HEK293 (cell line): ENCODE measurements around the gene PSTPIP2.
"Not testable (repeated sequence)": the region's sequence is repeated elsewhere in the genome, so short reads cannot be mapped to it uniquely, and the experiment has no call there.

Source experiments
- CTCF ChIA-PET: fragments of 350-600 bp; formaldehyde crosslinking; extraction: SDS; loops from one replicate; lab custom pipeline; 2021; ENCODE audit warnings: antibody characterized with exemption; lab: Yijun Ruan, JAX
- POLR2A ChIA-PET: fragments of 300-600 bp; formaldehyde crosslinking; extraction: SDS; loops from one replicate; lab custom pipeline; 2020; ENCODE audit warnings: antibody characterized with exemption, inconsistent platforms; lab: Yijun Ruan, JAX
- H3K27ac ChIP-seq: fragments of 200-500 bp; sonication (Bioruptor generic); 2 replicates; pipeline ENCODE4 v1.5.1; 2014; ENCODE audit warnings: low read depth, low read length, control low read depth, inconsistent platforms; ENCODE audit errors: extremely low read depth
- H3K36me3 ChIP-seq, 2 experiments: fragments of 200-500 bp in 1 of 2; sonication (Bioruptor generic) in 1 of 2; 1 replicate in 1 of 2; 2 replicates in 1 of 2; pipeline ENCODE4 v1.5.1; 2014 to 2017; ENCODE audit warnings: inconsistent platforms in 2 of 2, low read length in 2 of 2; ENCODE audit not compliant: control insufficient read depth in 2 of 2, insufficient read depth in 1 of 2
- H3K4me1 ChIP-seq: fragments of 200-500 bp; sonication (Bioruptor generic); 2 replicates; pipeline ENCODE4 v1.5.1; 2014; ENCODE audit warnings: mild to moderate bottlenecking, low read length, inconsistent platforms; ENCODE audit not compliant: control insufficient read depth, insufficient read depth
- H3K4me3 ChIP-seq: 2 replicates; pipeline ENCODE4 v1.5.1; 2011; ENCODE audit warnings: low read depth, mild to moderate bottlenecking, control low read depth, low read length, moderate library complexity
- H3K9me3 ChIP-seq: fragments of 200-500 bp; sonication (Bioruptor generic); 2 replicates; pipeline ENCODE4 v1.5.1; 2014; ENCODE audit warnings: low read depth, low read length, inconsistent platforms; ENCODE audit not compliant: control insufficient read depth, insufficient read depth
- BCL6B ChIP-seq: fragments of 450-650 bp; formaldehyde crosslinking; IDR thresholded peaks from 2 replicates; pipeline ENCODE4 v1.5.1; 2017; ENCODE audit warnings: missing biosample characterization, missing genetic modification characterization
- ZBTB11 ChIP-seq: fragments of 450-650 bp; formaldehyde crosslinking; conservative IDR thresholded peaks from 2 replicates; pipeline ENCODE4 v1.5.1; 2016; ENCODE audit warnings: low read depth, missing biosample characterization, missing genetic modification characterization
- ZBTB44 ChIP-seq: fragments of 450-650 bp; IDR thresholded peaks from 2 replicates; pipeline ENCODE4 v1.5.1; 2018; ENCODE audit warnings: missing biosample characterization, mild to moderate bottlenecking, missing genetic modification characterization
- ZNF133 ChIP-seq: fragments of 450-650 bp; formaldehyde crosslinking; IDR thresholded peaks from 2 replicates; pipeline ENCODE4 v1.5.1; 2016; ENCODE audit warnings: missing biosample characterization, missing genetic modification characterization
- ZNF18 ChIP-seq: fragments of 450-650 bp; formaldehyde crosslinking; IDR thresholded peaks from 2 replicates; pipeline ENCODE4 v1.5.1; 2016; ENCODE audit warnings: missing biosample characterization, missing genetic modification characterization
- ZNF394 ChIP-seq: fragments of 450-650 bp; formaldehyde crosslinking; IDR thresholded peaks from 2 replicates; pipeline ENCODE4 v1.5.1; 2016; ENCODE audit warnings: missing biosample characterization, missing genetic modification characterization, mild to moderate bottlenecking, moderate library complexity, borderline replicate concordance
- ZNF426 ChIP-seq: fragments of 450-650 bp; formaldehyde crosslinking; IDR thresholded peaks from 2 replicates; pipeline ENCODE4 v1.5.1; 2017; ENCODE audit warnings: missing biosample characterization, missing genetic modification characterization, mild to moderate bottlenecking, inconsistent platforms, moderate library complexity
- ZNF433 ChIP-seq: fragments of 450-650 bp; formaldehyde crosslinking; IDR thresholded peaks from 2 replicates; pipeline ENCODE4 v1.5.1; 2016; ENCODE audit warnings: missing biosample characterization, missing genetic modification characterization, low read depth
- ZNF518A ChIP-seq: fragments of 450-650 bp; formaldehyde crosslinking; conservative IDR thresholded peaks from 2 replicates; pipeline ENCODE4 v1.5.1; 2016; ENCODE audit warnings: low read depth, missing biosample characterization, missing genetic modification characterization
- ZNF596 ChIP-seq: fragments of 450-650 bp; IDR thresholded peaks from 2 replicates; pipeline ENCODE4 v1.5.0; 2018; ENCODE audit warnings: missing biosample characterization, mild to moderate bottlenecking, missing genetic modification characterization, moderate library complexity
- ZNF623 ChIP-seq: fragments of 450-650 bp; formaldehyde crosslinking; IDR thresholded peaks from 2 replicates; pipeline ENCODE4 v1.5.1; 2016; ENCODE audit warnings: missing biosample characterization, missing genetic modification characterization
- ZNF76 ChIP-seq: fragments of 450-650 bp; formaldehyde crosslinking; IDR thresholded peaks from 2 replicates; pipeline ENCODE4; 2016; ENCODE audit warnings: low read depth, missing biosample characterization, missing genetic modification characterization, borderline replicate concordance
- ZXDB ChIP-seq: fragments of 450-650 bp; formaldehyde crosslinking; IDR thresholded peaks from 2 replicates; pipeline ENCODE4 v1.5.1; 2016; ENCODE audit warnings: missing biosample characterization, missing genetic modification characterization

The PSTPIP2 gene

GRCh38 chr18:45962461-45962860 lies 109.6 kb downstream of the PSTPIP2 start:
- TF ChIP-seq ZBTB44 (tag by site-specific recombination) (no peak), ZNF596 (tag by site-specific recombination) (no peak), BCL6B (no peak), ZNF133 (no peak), ZNF76 (tag by site-specific recombination) (no peak), ZNF18 (no peak)
- H3K4me3 ChIP-seq = no peak overlapping the region
- CTCF ChIA-PET = interaction anchor here (0.7 to 1.7 kb wide), 3 partner anchors 12 to 175 kb away, joined by 3 to 10 read pairs (median 4); no protein-coding TSS in a partner anchor
- H3K27ac ChIP-seq = no peak overlapping the region
- H3K4me1 ChIP-seq = no peaks in the 10 kb centered on the region; the same call in 1 of the 2 replicates
- POLR2A ChIA-PET = interaction anchor here (0.7 kb wide), 1 partner anchor 51 kb away, joined by 3 read pairs; no protein-coding TSS in a partner anchor
- peaks cover 5 to 6% of the 10 kb centered on the region in 2 experiments; a peak in 2 of 3 replicates for H3K36me3 ChIP-seq
- H3K9me3 ChIP-seq = no peaks in the 10 kb centered on the region

GRCh38 chr18:45959484-45959883 lies 112.6 kb downstream of the PSTPIP2 start:
- peaks cover 9 to 12% of the 10 kb centered on the region in 2 experiments; a peak in 2 of 3 replicates for H3K36me3 ChIP-seq
- POLR2A ChIA-PET = not testable (repeated sequence)

More at GRCh38 chr18:45959484-45959883, 112.6 kb downstream of the PSTPIP2 start:
- TF ChIP-seq ZBTB11 (tag by site-specific recombination) (peak; percentile 54), ZNF518A (peak; percentile 60; the same call in 1 of the 2 replicates), ZNF623 (tag by site-specific recombination) (0 out of 2 replicates have a peak, but pooled peaks have one; percentile 27), ZXDB (tag by site-specific recombination) (peak; percentile 27; the same call in 1 of the 2 replicates), ZNF433 (0 out of 2 replicates have a peak, but pooled peaks have one; percentile 30), ZNF426 (tag by site-specific recombination) (peak; percentile 36), ZNF394 (peak; percentile 64; the same call in 1 of the 2 replicates)
- not testable (repeated sequence) for H3K9me3 ChIP-seq, H3K4me1 ChIP-seq, H3K27ac ChIP-seq, H3K4me3 ChIP-seq
- CTCF ChIA-PET = interaction anchor here (1.0 kb wide), 1 partner anchor 295 kb away, joined by 3 read pairs; no protein-coding TSS in a partner anchor
